Muscle layer of colon (tissue), 2 donors: ENCODE data around the gene FRYL.

Experiments used
- H3K27ac ChIP-seq: one replicate; pipeline ENCODE4 v1.7.0; 2013; ENCODE audit warnings: low read depth, mild to moderate bottlenecking, low read length, moderate library complexity
- H3K27me3 ChIP-seq, 2 donors: one replicate each; pipeline ENCODE4 v1.7.0; 2013; ENCODE audit warnings: low read length in 2 of 2, mild to moderate bottlenecking in 2 of 2; ENCODE audit not compliant: insufficient read depth in 2 of 2, control insufficient read depth in 1 of 2
- H3K36me3 ChIP-seq: one replicate; pipeline ENCODE4 v1.7.0; 2013; ENCODE audit warnings: mild to moderate bottlenecking, low read length; ENCODE audit not compliant: insufficient read depth
- H3K4me1 ChIP-seq: one replicate; pipeline ENCODE4 v1.7.0; 2013; ENCODE audit warnings: mild to moderate bottlenecking, low read length; ENCODE audit not compliant: insufficient read depth
- H3K4me3 ChIP-seq, 2 donors: one replicate each; pipeline ENCODE4 v1.7.0; 2013; ENCODE audit warnings: low read length in 2 of 2, low read depth in 1 of 2, mild to moderate bottlenecking in 1 of 2, moderate library complexity in 1 of 2
- H3K9ac ChIP-seq: one replicate; pipeline ENCODE4 v1.7.0; 2013; ENCODE audit warnings: low read length
- H3K9me3 ChIP-seq: one replicate; pipeline ENCODE4 v1.7.0; 2013; ENCODE audit warnings: mild to moderate bottlenecking, low read length
- donor health status: abdominal sarcoma.
- donor health status: Adenocarcinoma of cecum.

Gene FRYL

GRCh38 chr4:48558819-48559218 lies 221.3 kb downstream of the FRYL start:
- Histone ChIP-seq H3K4me1 (no peaks in the 10 kb centered on the region), H3K9me3 (no peaks in the 10 kb centered on the region), H3K27ac (no peak overlapping the region), H3K9ac (no peak overlapping the region), H3K36me3 (peaks cover 43% of the 10 kb centered on the region), H3K27me3 (no peaks in the 10 kb centered on the region), H3K4me3 (no peak overlapping the region)

DNA sequence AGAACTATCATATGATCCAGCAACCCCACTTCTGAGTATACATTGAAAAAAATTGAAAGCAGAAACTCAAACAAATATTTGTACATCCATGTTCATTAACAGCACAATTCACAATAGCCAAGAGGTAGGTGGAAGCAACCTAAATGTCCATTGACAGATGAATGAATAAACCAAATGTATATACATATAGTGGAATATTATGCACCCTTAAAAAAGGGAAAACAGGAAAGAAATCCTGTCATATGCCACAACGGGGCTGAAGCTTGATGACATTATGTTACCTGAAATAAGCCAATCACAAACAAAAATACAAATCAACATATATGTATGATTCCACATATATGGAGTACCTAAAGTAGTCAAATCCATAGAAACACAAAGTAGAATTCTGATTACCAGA lies 222.1 kb downstream of the FRYL start:
- no peak overlapping the region for H3K27ac ChIP-seq
- no peak overlapping the region for H3K4me3 ChIP-seq
- no peaks in the 10 kb centered on the region for H3K9me3 ChIP-seq
- H3K4me1 ChIP-seq, result no peaks in the 10 kb centered on the region
- H3K27me3 ChIP-seq, result no peaks in the 10 kb centered on the region
- H3K9ac ChIP-seq, result no peak overlapping the region
- H3K36me3 ChIP-seq, result peaks cover 35% of the 10 kb centered on the region

DNA sequence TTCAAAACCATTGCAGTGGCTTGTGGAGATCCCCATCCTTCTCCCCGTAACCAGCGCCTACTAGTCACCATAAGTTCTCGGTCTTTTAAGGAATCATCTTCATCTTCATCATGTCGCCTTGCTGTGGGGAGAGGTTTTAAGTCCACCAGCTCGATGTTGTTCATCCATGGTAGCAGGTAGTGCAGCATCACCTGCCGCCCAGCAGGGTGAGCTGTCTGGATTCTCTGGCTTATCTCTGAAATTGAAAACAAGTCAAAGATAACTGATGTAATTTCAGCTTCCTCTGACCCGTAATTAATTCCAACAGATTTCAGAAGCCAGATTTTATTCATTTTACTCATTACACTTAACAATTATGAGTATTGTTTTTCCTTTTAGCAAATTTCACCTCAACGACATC lies 222.6 kb downstream of the FRYL start:
- H3K4me3 ChIP-seq, result no peak overlapping the region
- no peak overlapping the region for H3K9ac ChIP-seq
- no peaks in the 10 kb centered on the region for H3K4me1 ChIP-seq
- no peak overlapping the region for H3K27ac ChIP-seq
- H3K36me3 ChIP-seq, result peaks cover 30% of the 10 kb centered on the region
- H3K9me3 ChIP-seq, result no peaks in the 10 kb centered on the region
- no peaks in the 10 kb centered on the region for H3K27me3 ChIP-seq

- no peak overlapping the region for H3K27ac ChIP-seq
- no peak overlapping the region for H3K4me3 ChIP-seq
- no peaks in the 10 kb centered on the region for H3K27me3 ChIP-seq
- no peak overlapping the region for H3K9ac ChIP-seq
- no peaks in the 10 kb centered on the region for H3K9me3 ChIP-seq
- no peaks in the 10 kb centered on the region for H3K4me1 ChIP-seq
- peaks cover 35% of the 10 kb centered on the region for H3K36me3 ChIP-seq
These were observed 223.8 kb downstream of the FRYL start for GRCh38 chr4:48556268-48556667.

- Histone ChIP-seq H3K36me3 (peaks cover 39% of the 10 kb centered on the region), H3K27ac (no peak overlapping the region), H3K4me3 (no peak overlapping the region), H3K27me3 (no peaks in the 10 kb centered on the region), H3K9ac (no peak overlapping the region), H3K4me1 (no peaks in the 10 kb centered on the region), H3K9me3 (no peaks in the 10 kb centered on the region)
These were observed 225.5 kb downstream of the FRYL start for GRCh38 chr4:48554606-48555005.

DNA sequence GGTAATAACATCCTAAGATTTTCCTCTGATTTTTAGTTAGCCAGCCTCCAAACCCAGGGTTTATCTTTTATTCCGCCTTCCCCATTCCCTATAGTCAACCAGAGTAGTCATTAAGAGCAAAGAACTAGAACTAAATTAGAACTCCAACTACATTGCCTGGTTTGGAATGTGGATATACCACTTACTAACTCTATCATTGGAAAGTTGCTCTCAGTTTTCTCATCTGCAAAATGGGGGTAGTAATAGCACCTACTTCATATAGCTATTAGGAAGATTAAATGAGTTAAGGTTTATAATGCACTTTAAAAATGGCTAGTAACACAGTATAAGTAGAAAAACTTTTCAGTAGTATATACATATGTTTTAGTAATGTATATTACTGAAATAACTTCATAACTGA lies 226.4 kb downstream of the FRYL start:
- Histone ChIP-seq H3K36me3 (peaks cover 39% of the 10 kb centered on the region), H3K27ac (no peak overlapping the region), H3K9me3 (no peaks in the 10 kb centered on the region), H3K4me1 (no peaks in the 10 kb centered on the region), H3K27me3 (no peaks in the 10 kb centered on the region), H3K4me3 (no peak overlapping the region), H3K9ac (no peak overlapping the region)

GRCh38 chr4:48546336-48546735 lies 233.7 kb downstream of the FRYL start:
- Histone ChIP-seq H3K4me3 (no peak overlapping the region), H3K27me3 (no peaks in the 10 kb centered on the region), H3K9ac (no peak overlapping the region), H3K4me1 (no peaks in the 10 kb centered on the region), H3K9me3 (no peaks in the 10 kb centered on the region), H3K36me3 (peaks cover 57% of the 10 kb centered on the region), H3K27ac (no peak overlapping the region)

DNA sequence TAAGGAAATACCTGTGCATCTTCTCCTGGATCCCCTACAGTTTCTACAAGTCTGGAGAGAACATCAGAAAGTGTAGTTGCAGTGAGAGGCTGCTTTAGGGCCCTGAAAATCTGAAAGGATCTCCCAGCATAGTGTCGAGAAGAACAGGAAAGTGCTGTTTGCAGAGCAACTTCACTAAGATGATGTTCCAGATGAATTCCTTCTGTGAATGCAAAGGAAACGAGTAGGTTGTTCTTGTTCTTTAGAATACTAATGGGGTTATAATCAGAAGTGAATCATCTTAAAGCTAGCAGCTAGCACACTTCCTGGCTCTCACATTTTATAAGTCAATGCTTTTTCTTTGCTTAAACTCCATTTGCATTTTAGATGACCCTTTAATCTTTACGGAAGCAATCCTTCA lies 236.3 kb downstream of the FRYL start:
- no peak overlapping the region for H3K27ac ChIP-seq
- no peak overlapping the region for H3K4me3 ChIP-seq
- peaks cover 60% of the 10 kb centered on the region for H3K36me3 ChIP-seq
- no peaks in the 10 kb centered on the region for H3K4me1 ChIP-seq
- H3K9me3 ChIP-seq, result no peaks in the 10 kb centered on the region
- H3K9ac ChIP-seq, result no peak overlapping the region
- no peaks in the 10 kb centered on the region for H3K27me3 ChIP-seq

GRCh38 chr4:48542888-48543287 lies 237.2 kb downstream of the FRYL start:
- Histone ChIP-seq H3K36me3 (peaks cover 56% of the 10 kb centered on the region), H3K4me3 (no peak overlapping the region), H3K9ac (no peak overlapping the region), H3K9me3 (no peaks in the 10 kb centered on the region), H3K4me1 (no peaks in the 10 kb centered on the region), H3K27me3 (no peaks in the 10 kb centered on the region), H3K27ac (no peak overlapping the region)

- Histone ChIP-seq H3K27me3 (no peaks in the 10 kb centered on the region), H3K36me3 (peaks cover 53% of the 10 kb centered on the region), H3K4me1 (no peaks in the 10 kb centered on the region), H3K4me3 (no peak overlapping the region), H3K27ac (no peak overlapping the region), H3K9ac (no peak overlapping the region), H3K9me3 (no peaks in the 10 kb centered on the region)
These were observed 240.5 kb downstream of the FRYL start for GRCh38 chr4:48539597-48539996.

DNA sequence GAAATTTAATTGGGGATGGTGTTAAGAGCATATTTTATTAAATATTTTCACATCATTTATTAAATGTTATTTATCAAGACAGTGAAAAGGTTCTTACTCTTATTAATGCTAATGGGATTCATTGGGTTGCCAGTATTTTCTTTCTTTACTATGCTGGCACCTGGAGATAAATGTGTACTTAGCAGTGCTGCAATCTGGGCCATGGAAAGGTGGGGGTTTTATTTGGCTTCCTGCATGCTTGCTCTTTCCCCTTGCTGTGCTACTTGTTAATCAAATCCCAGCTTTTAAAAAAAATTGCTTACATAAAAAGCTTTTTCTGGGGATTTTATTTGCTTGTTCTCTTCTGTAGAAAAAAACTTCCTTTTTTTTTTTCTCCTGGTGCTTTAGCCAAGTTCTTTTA lies 241.7 kb downstream of the FRYL start:
- no peak overlapping the region for H3K9ac ChIP-seq
- no peaks in the 10 kb centered on the region for H3K27me3 ChIP-seq
- H3K9me3 ChIP-seq, result no peaks in the 10 kb centered on the region
- no peaks in the 10 kb centered on the region for H3K4me1 ChIP-seq
- H3K36me3 ChIP-seq, result peaks cover 50% of the 10 kb centered on the region
- no peak overlapping the region for H3K27ac ChIP-seq
- no peak overlapping the region for H3K4me3 ChIP-seq

- no peaks in the 10 kb centered on the region for H3K4me1 ChIP-seq
- H3K27ac ChIP-seq, result no peak overlapping the region
- H3K9me3 ChIP-seq, result no peaks in the 10 kb centered on the region
- H3K27me3 ChIP-seq, result no peaks in the 10 kb centered on the region
- no peak overlapping the region for H3K4me3 ChIP-seq
- H3K36me3 ChIP-seq, result peaks cover 63% of the 10 kb centered on the region
- H3K9ac ChIP-seq, result no peak overlapping the region
These were observed 253.7 kb downstream of the FRYL start for GRCh38 chr4:48526406-48526805.
